ENCODE results near the gene MN1. TPM values are rescaled to one million over a fixed set of nuclear protein-coding genes. Genes with fewer than 3 reads are reported as not detected.
A peak's percentile ranks its signal among the peaks of the same experiment; 100 is the strongest.

MN1 gene
- total RNA-seq (2014; rRNA removed; shearing (Covaris generic)): 3.9 and 4.5 TPM in 2 replicates

GRCh38 chr22:27801616-27802345 lies at the start of gene MN1:
TSS of gene MN1 (minus strand) at chr22:27801756. CDS start at chr22:27800543, 1,213 bp downstream.
- H3K27me3 ChIP-seq (replicated peaks): peaks cover 22% of the 10 kb centered on the region
- peak within 1 kb of the TSS; percentile 72 for H3K4me3 ChIP-seq
- H3K9me3 ChIP-seq (replicated peaks): peaks cover 5% of the 10 kb centered on the region; the same call in 1 of the 2 replicates
- H3K4me1 ChIP-seq (replicated peaks): peaks cover 31% of the 10 kb centered on the region
- peaks cover 13% of the 10 kb centered on the region for H3K36me3 ChIP-seq
- peak within 1 kb of the TSS; percentile 6; the same call in 1 of the 2 replicates for H3K27ac ChIP-seq
- peak in 1 of 2 experiments; percentile 49 for DNase-seq (ENCODE audit: low read depth in 1 of 2, low spot score in 2 of 2)

GRCh38 chr22:27850000-27850521 lies 48.5 kb upstream of the MN1 start:
- DNase-seq (ENCODE audit: low read depth in 1 of 2, low spot score in 2 of 2): no peak
- Histone ChIP-seq H3K4me1 (replicated peaks) (peaks cover 7% of the 10 kb centered on the region; the same call in 1 of the 2 replicates), H3K4me3 (no peak overlapping the region), H3K36me3 (peaks cover 81% of the 10 kb centered on the region), H3K9me3 (replicated peaks) (no peaks in the 10 kb centered on the region), H3K27me3 (replicated peaks) (no peaks in the 10 kb centered on the region), H3K27ac (no peak overlapping the region; the same call in 1 of the 2 replicates)

- H3K9me3 ChIP-seq (replicated peaks): no peaks in the 10 kb centered on the region
- H3K4me3 ChIP-seq: no peak overlapping the region
- H3K36me3 ChIP-seq: peaks cover 63% of the 10 kb centered on the region
- no peaks in the 10 kb centered on the region for H3K27me3 ChIP-seq (replicated peaks)
- H3K27ac ChIP-seq: no peak overlapping the region
- no peak for DNase-seq (ENCODE audit: low read depth in 1 of 2, low spot score in 2 of 2)
- peaks cover 7% of the 10 kb centered on the region; the same call in 1 of the 2 replicates for H3K4me1 ChIP-seq (replicated peaks)
Measured at GRCh38 chr22:27848005-27848404, 46.4 kb upstream of the MN1 start.

GRCh38 chr22:27846910-27847309 lies 45.4 kb upstream of the MN1 start:
- Histone ChIP-seq H3K4me3 (no peak overlapping the region), H3K36me3 (peaks cover 52% of the 10 kb centered on the region)
- DNase-seq (ENCODE audit: low read depth in 1 of 2, low spot score in 2 of 2): no peak

GRCh38 chr22:27846248-27846757 lies 44.7 kb upstream of the MN1 start:
- DNase-seq (ENCODE audit: low read depth in 1 of 2, low spot score in 2 of 2): no peak
- Histone ChIP-seq H3K27ac (no peak overlapping the region), H3K9me3 (replicated peaks) (no peaks in the 10 kb centered on the region), H3K4me1 (replicated peaks) (peaks cover 7% of the 10 kb centered on the region; the same call in 1 of the 2 replicates), H3K36me3 (peaks cover 46% of the 10 kb centered on the region), H3K27me3 (replicated peaks) (no peaks in the 10 kb centered on the region), H3K4me3 (no peak overlapping the region)

More at GRCh38 chr22:27846910-27847309, 45.4 kb upstream of the MN1 start:
- H3K9me3 ChIP-seq (replicated peaks): no peaks in the 10 kb centered on the region
- no peaks in the 10 kb centered on the region for H3K27me3 ChIP-seq (replicated peaks)
- peaks cover 7% of the 10 kb centered on the region; the same call in 1 of the 2 replicates for H3K4me1 ChIP-seq (replicated peaks)
- H3K27ac ChIP-seq: no peak overlapping the region

GRCh38 chr22:27845644-27846043 lies 44.1 kb upstream of the MN1 start:
- H3K27ac ChIP-seq: no peak overlapping the region
- no peak overlapping the region for H3K4me3 ChIP-seq
- H3K27me3 ChIP-seq (replicated peaks): no peaks in the 10 kb centered on the region
- H3K4me1 ChIP-seq (replicated peaks): peaks cover 6% of the 10 kb centered on the region; the same call in 1 of the 2 replicates
- H3K36me3 ChIP-seq: peaks cover 39% of the 10 kb centered on the region
- DNase-seq (ENCODE audit: low read depth in 1 of 2, low spot score in 2 of 2): no peak
- H3K9me3 ChIP-seq (replicated peaks): no peaks in the 10 kb centered on the region

GRCh38 chr22:27844656-27845591 lies 43.4 kb upstream of the MN1 start:
- Histone ChIP-seq H3K4me3 (no peak overlapping the region), H3K9me3 (replicated peaks) (no peaks in the 10 kb centered on the region), H3K36me3 (peaks cover 32% of the 10 kb centered on the region), H3K27ac (no peak overlapping the region), H3K4me1 (replicated peaks) (no peaks in the 10 kb centered on the region), H3K27me3 (replicated peaks) (no peaks in the 10 kb centered on the region)
- no peak for DNase-seq (ENCODE audit: low read depth in 1 of 2, low spot score in 2 of 2)

- Histone ChIP-seq H3K4me3 (no peak overlapping the region), H3K27ac (no peak overlapping the region), H3K4me1 (replicated peaks) (no peaks in the 10 kb centered on the region), H3K36me3 (peaks cover 27% of the 10 kb centered on the region), H3K9me3 (replicated peaks) (no peaks in the 10 kb centered on the region), H3K27me3 (replicated peaks) (no peaks in the 10 kb centered on the region)
- DNase-seq (ENCODE audit: low read depth in 1 of 2, low spot score in 2 of 2): no peak
Measured at GRCh38 chr22:27844256-27844655, 42.7 kb upstream of the MN1 start.

GRCh38 chr22:27843441-27843840 lies 41.9 kb upstream of the MN1 start:
- peaks cover 22% of the 10 kb centered on the region for H3K36me3 ChIP-seq
- DNase-seq (ENCODE audit: low read depth in 1 of 2, low spot score in 2 of 2): no peak
- H3K9me3 ChIP-seq (replicated peaks): no peaks in the 10 kb centered on the region
- H3K4me3 ChIP-seq: no peak overlapping the region
- no peaks in the 10 kb centered on the region for H3K4me1 ChIP-seq (replicated peaks)
- H3K27me3 ChIP-seq (replicated peaks): no peaks in the 10 kb centered on the region
- H3K27ac ChIP-seq: no peak overlapping the region

GRCh38 chr22:27842669-27843431 lies 41.3 kb upstream of the MN1 start:
- Histone ChIP-seq H3K27ac (no peak overlapping the region), H3K4me1 (replicated peaks) (no peaks in the 10 kb centered on the region), H3K27me3 (replicated peaks) (no peaks in the 10 kb centered on the region), H3K36me3 (peaks cover 16% of the 10 kb centered on the region), H3K9me3 (replicated peaks) (0 out of 2 replicates have a peak, but pooled peaks cover under 1% of the 10 kb centered on the region), H3K4me3 (no peak overlapping the region)
- DNase-seq (ENCODE audit: low read depth in 1 of 2, low spot score in 2 of 2): no peak

- H3K4me3 ChIP-seq: no peak overlapping the region
- no peak overlapping the region for H3K27ac ChIP-seq
- peaks cover 11% of the 10 kb centered on the region for H3K36me3 ChIP-seq
- no peaks in the 10 kb centered on the region for H3K4me1 ChIP-seq (replicated peaks)
- H3K27me3 ChIP-seq (replicated peaks): no peaks in the 10 kb centered on the region
- no peak for DNase-seq (ENCODE audit: low read depth in 1 of 2, low spot score in 2 of 2)
- H3K9me3 ChIP-seq (replicated peaks): 0 out of 2 replicates have a peak, but pooled peaks cover 5% of the 10 kb centered on the region
Measured at GRCh38 chr22:27842201-27842600, 40.6 kb upstream of the MN1 start.

GRCh38 chr22:27840436-27840835 lies 38.9 kb upstream of the MN1 start:
- H3K27me3 ChIP-seq (replicated peaks): no peaks in the 10 kb centered on the region
- H3K4me1 ChIP-seq (replicated peaks): peaks cover 11% of the 10 kb centered on the region
- H3K9me3 ChIP-seq (replicated peaks): 0 out of 2 replicates have a peak, but pooled peaks cover 5% of the 10 kb centered on the region
- no peak overlapping the region for H3K4me3 ChIP-seq
- DNase-seq (ENCODE audit: low read depth in 1 of 2, low spot score in 2 of 2): no peak
- no peaks in the 10 kb centered on the region; the same call in none of the 2 replicates for H3K36me3 ChIP-seq
- H3K27ac ChIP-seq: no peak overlapping the region

All from SJSA1 (cell line).